HG03558 (cell line): ENCODE measurements around the gene TRIM5.
A peak's percentile ranks its signal among the peaks of the same experiment; 100 is the strongest.
"Not testable (repeated sequence)": the region's sequence is repeated elsewhere in the genome, so short reads cannot be mapped to it uniquely, and the experiment has no call there.

Experiments
- ATAC-seq: cut with Tn5 transposase; IDR thresholded peaks from one replicate; pipeline ENCODE4 v1.9.1; 2021; ENCODE audit warnings: moderate number of reproducible peaks; ENCODE audit not compliant: unreplicated experiment; ENCODE audit errors: extremely low read depth

The TRIM5 gene

GRCh38 chr11:5684646-5685362, at the start of gene TRIM5:
TSS of gene TRIM5 (minus strand) at chr11:5685074. CDS start at chr11:5680177, 4,897 bp downstream.
- peak; percentile 43 for ATAC-seq

DNA sequence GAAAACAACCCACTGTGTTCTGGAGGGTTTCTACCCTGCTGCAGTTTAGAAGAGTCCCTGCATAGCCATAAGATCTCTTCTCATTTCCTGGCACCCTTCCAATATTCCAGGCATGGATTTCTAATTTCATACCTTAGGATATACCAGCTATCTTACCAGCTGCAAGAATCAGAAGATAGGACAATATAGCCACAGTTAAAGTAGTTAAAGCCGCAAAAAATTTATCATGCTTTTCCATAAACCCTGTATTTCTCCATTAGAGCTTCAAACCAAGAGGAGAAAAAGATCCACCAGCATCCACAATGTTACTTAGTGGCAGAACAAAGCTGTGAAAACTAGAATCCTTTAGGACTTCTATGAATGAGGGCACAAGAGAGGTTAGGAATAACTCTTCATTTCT, 42.8 kb upstream of the TRIM5 start:
- no peak for ATAC-seq

GRCh38 chr11:5726351-5726750, 41.5 kb upstream of the TRIM5 start:
- ATAC-seq = no peak

DNA sequence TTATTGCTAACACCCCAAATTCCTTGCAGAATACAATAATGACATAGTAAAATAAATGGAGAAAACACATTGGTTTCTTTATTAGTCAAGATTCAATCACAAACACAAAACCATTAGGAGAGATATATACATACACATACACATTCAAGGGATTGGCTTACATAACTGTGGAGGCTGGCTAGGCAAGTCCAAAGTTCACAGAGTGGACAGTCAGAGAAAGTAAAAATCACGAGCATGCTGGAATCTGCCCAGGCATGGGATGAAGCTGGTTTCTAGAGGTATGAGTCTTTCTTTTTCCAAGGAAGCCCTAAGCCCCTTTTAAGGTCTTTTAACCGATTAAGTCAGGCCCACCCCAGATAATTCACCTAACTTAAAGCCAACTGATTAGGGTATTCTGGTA, 37.7 kb upstream of the TRIM5 start:
- no peak for ATAC-seq

DNA sequence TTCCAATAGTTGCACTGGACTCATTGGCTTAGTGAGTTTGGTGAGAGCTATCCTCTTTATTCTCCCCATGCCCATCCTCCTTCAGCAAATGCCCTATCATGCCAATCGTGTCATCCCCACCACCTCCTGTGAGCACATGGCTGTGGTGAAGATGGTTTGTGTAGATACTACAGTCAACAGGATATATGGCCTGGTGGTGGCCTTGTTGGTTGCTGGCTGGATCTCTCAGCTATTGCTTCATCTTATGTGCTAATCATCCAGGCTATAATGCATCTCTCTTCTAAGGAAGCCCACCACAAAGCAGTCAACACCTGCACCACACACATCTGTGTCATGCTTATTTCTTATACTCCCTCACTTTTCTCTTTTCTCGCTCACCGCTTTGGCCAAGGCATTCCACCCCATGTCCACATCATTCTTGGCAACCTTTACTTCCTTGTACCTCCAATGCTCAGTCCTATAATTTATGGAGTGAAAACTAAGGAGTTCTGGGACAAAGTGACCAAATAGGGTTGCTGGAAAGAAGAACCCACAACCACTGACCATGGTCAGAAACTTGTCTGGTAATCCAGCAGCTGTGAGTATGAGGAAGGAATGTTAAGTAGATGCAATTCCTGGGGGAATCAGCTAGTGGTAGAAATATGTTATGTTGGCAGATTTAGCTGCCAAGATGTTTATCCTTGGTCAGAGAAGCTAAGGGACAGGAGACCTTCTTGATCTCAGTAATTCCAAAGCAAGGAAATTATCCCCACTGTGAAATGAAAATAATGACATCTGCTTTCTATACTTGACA, 35.0 kb upstream of the TRIM5 start:
- no peak for ATAC-seq

DNA sequence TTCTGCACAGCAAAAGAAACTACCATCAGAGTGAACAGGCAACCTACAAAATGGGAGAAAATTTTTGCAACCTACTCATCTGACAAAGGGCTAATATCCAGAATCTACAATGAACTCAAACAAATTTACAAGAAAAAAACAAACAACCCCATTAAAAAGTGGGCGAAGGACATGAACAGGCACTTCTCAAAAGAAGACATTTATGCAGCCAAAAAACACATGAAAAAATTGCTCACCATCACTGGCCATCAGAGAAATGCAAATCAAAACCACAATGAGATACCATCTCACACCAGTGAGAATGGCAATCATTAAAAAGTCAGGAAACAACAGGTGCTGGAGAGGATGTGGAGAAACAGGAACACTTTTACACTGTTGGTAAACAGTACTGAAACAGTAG, 31.6 kb upstream of the TRIM5 start:
- not testable (repeated sequence) for ATAC-seq

DNA sequence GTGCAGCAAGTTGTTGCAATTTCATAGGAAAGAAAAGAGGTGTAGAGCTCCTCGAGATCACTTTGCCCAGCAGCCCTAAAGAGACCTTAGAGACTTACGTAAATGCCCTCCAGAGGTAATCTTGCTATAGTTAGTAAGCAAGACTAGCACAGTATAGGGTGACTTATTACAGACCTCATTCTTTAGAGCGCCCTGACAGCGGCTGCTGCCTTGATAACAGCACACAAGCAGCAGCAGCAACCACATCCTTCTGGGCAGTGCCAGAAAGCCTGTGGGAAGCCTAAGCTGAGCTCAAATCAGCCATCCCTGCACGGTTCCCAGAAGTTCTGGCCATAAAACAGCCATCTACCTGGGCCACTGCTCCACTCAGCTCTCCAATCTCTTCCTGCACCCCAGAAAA, 28.8 kb upstream of the TRIM5 start:
- no peak for ATAC-seq

GRCh38 chr11:5712507-5712906, 27.6 kb upstream of the TRIM5 start:
- no peak for ATAC-seq

GRCh38 chr11:5705688-5706087, 20.8 kb upstream of the TRIM5 start:
- no peak for ATAC-seq

DNA sequence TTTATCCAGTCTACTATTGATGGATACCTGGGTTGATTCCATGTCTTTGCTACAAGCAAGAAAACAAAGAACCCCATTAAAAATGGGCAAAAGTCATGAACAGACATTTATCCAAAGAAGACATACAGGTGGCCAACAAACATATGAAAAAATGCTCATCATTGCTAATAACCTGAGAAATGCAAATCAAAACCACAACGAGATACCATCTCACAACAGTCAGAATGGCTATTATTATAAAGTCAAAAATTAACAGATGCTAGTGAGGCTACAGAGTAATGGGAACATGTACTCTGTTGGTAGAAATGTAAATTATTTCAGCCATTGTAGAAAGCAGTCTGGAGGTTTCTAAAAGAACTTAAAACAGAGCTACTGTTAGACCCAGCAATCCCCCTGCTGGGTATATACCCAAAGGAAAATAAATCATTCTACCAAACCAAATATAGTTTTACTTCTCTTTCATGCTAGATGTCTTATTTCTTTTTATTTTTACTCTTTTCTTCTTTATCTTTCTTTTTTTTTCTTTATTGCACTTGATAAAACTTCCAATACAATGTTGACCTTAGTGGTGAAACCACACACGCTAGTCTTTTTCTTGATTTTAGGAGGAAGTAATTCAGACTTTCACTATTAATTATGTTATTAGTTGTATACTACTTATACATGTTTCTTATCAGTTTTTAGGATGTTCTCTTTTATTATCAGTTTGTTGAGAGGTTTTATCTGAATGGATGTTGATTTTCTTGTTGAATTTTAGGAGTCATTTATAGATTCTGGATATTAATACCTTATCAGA, 19.1 kb upstream of the TRIM5 start:
- peak; percentile 75 for ATAC-seq

- ATAC-seq = no peak
Measured at GRCh38 chr11:5701055-5701577, 16.2 kb upstream of the TRIM5 start.

DNA sequence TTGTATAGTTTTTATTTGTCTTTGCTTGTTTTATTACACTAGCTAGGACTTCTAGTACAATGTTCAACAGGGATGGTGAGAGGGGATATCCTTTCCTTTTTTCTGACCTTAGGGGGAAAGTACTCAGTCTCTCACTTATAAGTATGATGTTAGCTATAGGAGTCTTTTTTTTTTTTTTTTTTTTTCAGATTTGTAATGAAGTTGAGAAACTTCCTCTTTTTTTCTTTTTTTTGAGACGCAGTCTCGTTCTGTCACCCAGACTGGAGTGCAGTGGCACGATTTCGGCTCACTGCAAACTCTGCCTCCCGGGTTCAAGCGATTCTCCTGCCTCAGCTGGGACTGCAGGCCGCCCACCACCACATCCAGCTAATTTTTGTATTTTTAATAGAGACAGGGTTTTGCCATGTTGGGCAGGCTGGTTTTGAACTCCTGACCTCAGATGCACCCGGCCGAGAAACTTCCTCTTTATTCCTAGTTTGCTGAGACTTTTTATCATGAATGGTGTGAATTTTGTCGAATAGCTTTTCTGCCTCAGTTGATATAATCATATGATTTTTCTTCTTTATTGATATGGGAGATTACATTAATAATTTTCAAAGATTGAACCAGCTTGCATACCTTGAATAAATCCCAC, 15.7 kb upstream of the TRIM5 start:
- ATAC-seq = no peak

DNA sequence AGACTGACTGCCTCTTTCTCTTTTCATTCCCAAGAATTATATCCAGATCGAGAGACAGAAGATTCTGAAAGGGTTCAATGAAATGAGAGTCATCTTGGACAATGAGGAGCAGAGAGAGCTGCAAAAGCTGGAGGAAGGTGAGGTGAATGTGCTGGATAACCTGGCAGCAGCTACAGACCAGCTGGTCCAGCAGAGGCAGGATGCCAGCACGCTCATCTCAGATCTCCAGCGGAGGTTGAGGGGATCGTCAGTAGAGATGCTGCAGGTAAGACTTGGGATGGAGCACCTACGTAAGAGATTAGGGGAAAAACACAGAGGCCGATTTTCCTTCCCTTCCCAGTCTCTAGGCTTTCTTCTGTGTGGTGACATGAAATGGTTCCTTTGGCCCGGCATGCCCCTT, 13.4 kb upstream of the TRIM5 start:
- no peak for ATAC-seq

GRCh38 chr11:5696210-5696609, 11.3 kb upstream of the TRIM5 start:
- no peak for ATAC-seq

GRCh38 chr11:5695580-5695979, 10.7 kb upstream of the TRIM5 start:
- no peak for ATAC-seq

DNA sequence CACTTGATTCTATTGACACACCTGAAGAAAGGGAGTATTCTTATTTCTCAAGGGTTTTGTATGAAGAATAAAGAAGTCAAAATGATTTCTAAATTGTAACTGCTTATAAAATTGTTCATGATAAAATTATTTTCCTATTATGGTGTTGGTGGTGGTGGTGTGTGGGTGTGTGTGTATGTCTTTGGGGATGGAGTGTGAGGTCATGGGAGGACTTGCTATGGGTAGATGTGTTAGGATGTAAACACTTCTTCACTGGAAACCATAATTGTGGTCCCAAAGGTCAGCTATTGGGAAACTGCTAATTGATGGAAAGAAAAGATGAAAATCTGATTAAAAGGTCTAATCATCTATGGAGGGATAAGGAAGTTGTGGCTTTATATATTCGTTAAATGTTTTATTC, 9.8 kb upstream of the TRIM5 start:
- no peak for ATAC-seq

DNA sequence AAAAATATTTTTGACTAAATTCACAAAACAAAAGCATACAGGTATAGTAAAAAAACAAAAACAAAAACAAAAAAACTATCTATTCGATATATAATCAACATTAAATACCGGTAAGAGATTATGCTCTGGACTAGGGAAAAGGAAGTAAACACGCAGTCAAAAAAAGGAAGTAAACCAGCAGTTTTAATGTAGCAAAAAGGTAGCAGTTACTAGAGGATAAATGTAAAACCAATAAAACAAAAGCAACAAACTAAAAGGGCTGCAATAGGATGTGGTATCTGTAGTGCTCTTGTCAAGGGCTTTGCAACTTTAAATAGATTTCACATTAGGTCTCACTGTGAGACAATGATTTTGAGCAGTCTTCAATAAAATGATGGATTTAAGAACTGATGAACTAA, 7.1 kb upstream of the TRIM5 start:
- no peak for ATAC-seq

GRCh38 chr11:5691238-5691963, 6.5 kb upstream of the TRIM5 start:
- not testable (repeated sequence) for ATAC-seq

DNA sequence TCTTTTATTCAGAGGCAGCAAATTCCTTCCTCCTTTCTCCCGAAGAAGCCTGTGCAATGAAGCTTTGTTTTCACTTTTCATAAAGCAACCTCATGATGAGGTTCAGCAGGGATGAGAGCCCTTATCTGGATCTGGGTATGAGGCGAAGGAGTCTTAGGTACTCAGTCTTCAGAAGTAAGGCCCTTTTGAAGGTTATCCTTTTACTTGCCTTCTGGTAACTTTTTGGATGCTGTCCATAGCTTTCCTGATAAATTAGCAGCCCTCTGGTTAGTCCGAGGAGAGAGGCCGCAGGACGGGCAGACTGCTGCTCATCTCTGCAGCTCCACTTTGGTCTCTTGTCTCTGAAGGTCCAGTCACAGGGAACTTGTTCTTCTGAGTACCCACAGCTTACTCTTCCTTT, 5.9 kb upstream of the TRIM5 start:
- no peak for ATAC-seq

DNA sequence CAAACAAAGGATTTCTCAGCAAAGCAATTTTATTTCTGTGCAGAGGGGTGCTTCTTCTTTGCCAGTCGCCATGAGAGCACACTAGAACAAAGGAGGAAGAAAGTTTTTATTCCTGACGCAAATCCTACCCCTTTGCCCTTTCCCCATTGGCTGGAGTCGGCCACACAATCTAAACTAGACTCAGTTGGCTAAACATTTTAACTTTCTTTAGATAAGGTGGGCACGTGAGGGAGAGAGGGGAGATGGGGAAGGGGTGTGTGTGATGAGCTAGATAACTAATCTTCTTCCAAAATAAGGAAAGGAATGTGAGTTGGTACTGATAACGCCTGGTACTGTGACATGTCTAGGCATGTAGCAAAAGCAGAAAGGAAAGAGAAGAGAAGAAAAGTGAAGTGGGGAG, 5.3 kb upstream of the TRIM5 start:
- ATAC-seq = no peak
